Thyroid gland (tissue), 4 donors: ENCODE results near the gene IFNL2.
"Not testable (repeated sequence)": the region's sequence is repeated elsewhere in the genome, so short reads cannot be mapped to it uniquely, and the experiment has no call there.

ENCODE experiments used
- CTCF ChIP-seq, 6 experiments: fragments of 200-600 bp in 3 of 6; fragments of 450-650 bp in 3 of 6; sonication (generic) in 3 of 6; IDR thresholded peaks; one replicate each; pipeline ENCODE4 v1.5.1; 2016 to 2019; ENCODE audit warnings: antibody characterized with exemption in 6 of 6, mild to moderate bottlenecking in 2 of 6, inconsistent platforms in 1 of 6, moderate library complexity in 1 of 6
- POLR2A ChIP-seq, 2 donors: fragments of 450-650 bp; IDR thresholded peaks; one replicate each; pipeline ENCODE4 v1.6.1; 2017; ENCODE audit warnings: antibody characterized with exemption in 2 of 2, mild to moderate bottlenecking in 2 of 2, moderate library complexity in 1 of 2

- not testable (repeated sequence) for TF ChIP-seq CTCF, POLR2A (IDR thresholded peaks at IDR 0.05)
Observed at GRCh38 chr19:39244410-39245100, 23.6 kb upstream of the IFNL2 start, which contains the start of gene IFNL3.
